NCI-H146 treated with DMSO at 0.1 percent for 48 hours (cell line): ENCODE data around the gene STAC3.

ENCODE experiments used
- DNase-seq: peaks from one replicate; lab custom pipeline; 2025; ENCODE audit not compliant: unreplicated experiment; lab: John Stamatoyannopoulos, UW

Gene STAC3

GRCh38 chr12:57224278-57224972, 26.6 kb downstream of the STAC3 start:
- DNase-seq, result no peak

GRCh38 chr12:57223191-57224165, 27.5 kb downstream of the STAC3 start:
- no peak for DNase-seq

- DNase-seq, result no peak
Measured at GRCh38 chr12:57222286-57223190, 28.4 kb downstream of the STAC3 start.

GRCh38 chr12:57221169-57221917, 29.6 kb downstream of the STAC3 start:
- no peak for DNase-seq

- DNase-seq, result no peak
Measured at GRCh38 chr12:57220770-57221168, 30.2 kb downstream of the STAC3 start.

- no peak for DNase-seq
Measured at GRCh38 chr12:57219993-57220754, 30.8 kb downstream of the STAC3 start.

- DNase-seq, result no peak
Measured at GRCh38 chr12:57219205-57219992, 31.6 kb downstream of the STAC3 start.

- no peak for DNase-seq
Measured at GRCh38 chr12:57218030-57218853, 32.7 kb downstream of the STAC3 start.

GRCh38 chr12:57216921-57217879, 33.8 kb downstream of the STAC3 start:
- DNase-seq, result no peak

DNA sequence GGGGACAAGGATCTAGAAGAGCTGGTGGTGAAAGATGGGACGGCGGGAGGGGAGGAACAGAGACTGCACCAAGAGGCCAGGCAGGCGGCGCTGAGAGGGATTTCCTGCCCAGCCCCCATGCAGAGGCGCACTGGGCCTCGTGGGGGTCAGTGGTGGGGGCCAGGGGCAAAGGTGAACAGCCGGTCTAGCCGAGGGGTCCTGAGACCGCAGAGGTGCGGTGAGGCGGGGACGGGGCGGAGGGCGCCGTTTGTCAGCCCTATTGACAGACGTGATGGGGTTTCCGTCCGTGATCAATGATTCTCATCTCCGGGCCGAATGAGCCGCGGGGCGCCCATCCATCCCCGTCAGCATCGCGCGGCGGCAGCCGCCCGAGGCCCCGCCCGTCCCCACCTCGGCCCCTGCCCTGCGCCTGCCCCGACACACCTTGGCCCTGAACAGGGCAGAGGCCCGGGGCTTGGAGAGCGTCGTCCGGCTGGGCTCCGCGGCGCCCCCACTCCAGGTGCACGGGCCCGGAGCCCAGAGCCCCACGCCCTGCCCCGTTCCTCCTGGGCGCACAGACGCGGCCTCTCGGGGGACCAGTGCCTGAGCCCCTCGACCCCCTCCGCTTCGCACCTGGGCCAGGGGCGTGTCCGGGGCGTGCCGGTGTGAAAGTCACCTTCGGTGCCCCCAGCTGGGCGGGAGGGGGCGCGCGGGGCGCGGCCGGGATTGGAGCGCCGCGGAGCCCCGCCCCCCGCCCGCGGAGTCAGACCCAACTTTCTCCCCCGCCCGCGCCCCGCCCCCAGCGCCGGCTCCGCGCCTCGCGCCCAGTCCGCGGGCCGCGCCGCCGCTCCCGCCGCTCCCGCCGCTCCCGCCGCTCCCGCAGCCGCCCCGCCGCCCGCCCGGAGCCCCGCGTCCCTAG, 34.7 kb downstream of the STAC3 start, which contains the start of gene NXPH4:
TSS of gene NXPH4 (plus strand) at position 781 of the 898 bp plus-strand sequence. CDS start 176 bp downstream, outside the sequence.
- DNase-seq, result no peak

DNA sequence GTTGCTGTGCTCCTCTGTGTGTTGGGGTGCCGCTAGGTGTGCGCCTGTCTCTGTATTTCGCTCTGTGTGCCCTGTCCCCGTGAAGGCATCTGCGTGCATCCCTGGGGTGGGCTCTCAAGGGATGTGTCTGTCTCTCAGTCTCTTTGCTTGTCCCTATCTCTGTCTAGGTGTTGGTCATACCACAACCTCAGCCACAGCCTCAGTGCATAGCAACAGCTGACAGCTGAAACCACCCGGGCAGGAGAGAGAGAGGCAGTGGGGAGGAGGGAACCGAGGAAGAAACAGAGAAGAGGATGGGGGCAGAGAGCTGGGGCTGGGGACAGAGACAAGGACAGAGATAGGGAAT, 35.3 kb downstream of the STAC3 start:
- no peak for DNase-seq

DNA sequence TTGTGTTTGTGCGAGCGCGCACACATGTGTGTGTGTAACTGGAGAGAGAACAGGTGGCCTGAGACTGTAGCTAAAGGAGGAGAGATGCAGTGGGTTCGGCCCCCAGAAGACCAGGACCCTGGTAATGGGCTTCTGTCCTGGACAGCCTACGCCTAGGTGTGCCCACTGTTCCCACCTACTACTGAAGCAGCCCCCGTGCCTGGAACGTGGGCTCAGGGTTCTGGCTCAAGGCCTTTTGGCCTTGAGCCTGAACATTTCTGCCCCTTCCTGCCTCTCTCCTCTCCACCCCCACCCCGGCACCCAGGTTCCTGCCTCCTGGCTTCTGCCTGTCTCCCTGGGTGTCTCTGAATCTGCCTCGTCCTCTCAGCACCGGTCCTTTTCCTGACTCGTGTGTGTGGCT, 35.9 kb downstream of the STAC3 start:
- no peak for DNase-seq

DNA sequence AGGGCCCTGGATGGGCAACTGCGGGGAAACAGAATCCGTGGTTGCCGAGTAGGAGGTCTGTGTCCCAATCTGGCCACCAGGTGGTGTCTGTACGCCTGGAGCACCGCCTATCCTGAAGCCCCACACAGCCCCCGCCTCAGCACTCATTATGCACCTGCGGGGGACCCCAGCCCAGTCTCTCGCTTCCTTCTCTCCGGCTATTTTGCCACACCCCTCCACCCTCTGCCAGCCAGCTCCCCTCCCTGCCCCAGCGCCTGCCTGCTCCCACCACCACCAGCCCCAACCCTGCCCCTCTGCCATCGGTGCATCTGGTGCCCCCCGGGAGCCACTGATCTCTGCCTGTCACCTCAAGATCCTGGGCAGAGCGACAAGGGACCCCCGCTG, 36.6 kb downstream of the STAC3 start:
- DNase-seq, result peak; percentile 73

DNA sequence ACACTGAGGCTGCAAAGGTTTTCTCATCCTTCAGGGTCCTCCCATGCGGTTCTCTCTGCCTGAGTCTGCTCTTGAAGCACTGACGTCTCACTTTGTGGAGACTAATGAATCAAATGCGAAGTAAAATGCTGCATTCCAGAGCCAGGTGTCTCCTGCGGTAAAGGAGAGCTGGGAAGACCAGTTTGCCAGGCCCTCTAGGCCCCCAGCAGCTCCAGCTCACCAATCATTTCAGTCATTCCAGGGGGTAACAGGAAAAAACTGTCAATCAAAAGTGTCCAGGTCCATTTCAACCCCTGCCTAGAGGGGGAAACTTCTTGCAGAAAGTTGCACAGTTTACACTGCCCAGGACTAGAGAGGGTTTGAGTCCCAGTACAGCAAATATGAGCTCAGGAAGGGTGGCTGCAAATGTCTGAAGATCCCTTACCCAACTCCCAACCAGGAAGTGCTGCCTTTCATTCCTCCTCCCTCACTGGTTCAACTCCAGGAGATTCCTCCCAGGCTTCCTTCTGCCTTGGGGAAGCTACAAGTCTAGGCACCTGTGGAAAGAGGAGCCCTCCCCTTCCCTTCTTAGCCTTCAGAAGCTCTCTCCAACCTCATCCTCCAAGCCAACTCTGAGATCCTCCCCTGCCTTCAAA, 37.1 kb downstream of the STAC3 start:
- no peak for DNase-seq

DNA sequence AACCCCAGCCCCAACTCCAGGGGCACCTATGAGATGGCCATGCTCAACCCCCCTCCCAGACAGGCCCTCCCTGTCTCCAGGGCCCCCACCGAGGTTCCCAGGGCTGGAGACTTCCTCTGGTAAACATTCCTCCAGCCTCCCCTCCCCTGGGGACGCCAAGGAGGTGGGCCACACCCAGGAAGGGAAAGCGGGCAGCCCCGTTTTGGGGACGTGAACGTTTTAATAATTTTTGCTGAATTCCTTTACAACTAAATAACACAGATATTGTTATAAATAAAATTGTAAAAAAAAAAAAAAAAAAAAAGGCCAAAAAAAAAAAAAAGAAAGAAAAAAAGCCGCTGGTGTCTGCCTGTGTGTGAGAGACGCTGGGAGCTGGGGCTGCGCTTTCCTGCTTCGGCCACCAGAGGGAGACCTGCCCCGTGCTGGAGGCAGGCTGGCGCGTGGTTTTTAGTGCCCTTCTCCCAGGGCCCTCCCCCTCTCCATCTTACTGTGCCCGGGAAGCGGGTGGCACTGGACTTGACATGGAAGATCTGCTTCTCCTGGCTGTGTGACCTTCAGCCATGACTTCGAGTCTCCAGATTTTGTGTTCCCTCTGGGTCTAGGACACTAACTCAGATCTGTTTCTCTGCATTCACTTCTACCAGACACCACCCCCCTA, 37.8 kb downstream of the STAC3 start:
- peak; percentile 56 for DNase-seq
